Memory B cell (primary cell): ENCODE results near the gene ERBB3.

Experiments used
- ATAC-seq: fragments of 150-1000 bp; cut with Tn5 transposase; 2 replicates; pipeline ENCODE4 v1.10.0; 2021; ENCODE audit warnings: low read depth, mild to moderate bottlenecking, moderate library complexity
- DNase-seq, 2 donors: peaks; one replicate each; pipeline ENCODE4 v3.0.0; 2022; ENCODE audit warnings: low spot score in 2 of 2
- H3K27ac Mint-ChIP-seq: one replicate; pipeline ENCODE4 v1.8.0; 2022; ENCODE audit warnings: mild to moderate bottlenecking, moderate library complexity, mixed read lengths
- H3K27me3 Mint-ChIP-seq: one replicate; pipeline ENCODE4 v1.8.0; 2022; ENCODE audit warnings: mixed read lengths
- H3K36me3 Mint-ChIP-seq: one replicate; pipeline ENCODE4 v1.8.0; 2022; ENCODE audit warnings: mild to moderate bottlenecking, mixed read lengths
- H3K4me1 Mint-ChIP-seq: one replicate; pipeline ENCODE4 v1.8.0; 2022; ENCODE audit warnings: mixed read lengths
- H3K4me3 Mint-ChIP-seq: one replicate; pipeline ENCODE4 v1.8.0; 2022; ENCODE audit warnings: mild to moderate bottlenecking, moderate library complexity, mixed read lengths
- H3K9me3 Mint-ChIP-seq: one replicate; pipeline ENCODE4 v1.8.0; 2022; ENCODE audit warnings: mixed read lengths

Gene ERBB3

DNA sequence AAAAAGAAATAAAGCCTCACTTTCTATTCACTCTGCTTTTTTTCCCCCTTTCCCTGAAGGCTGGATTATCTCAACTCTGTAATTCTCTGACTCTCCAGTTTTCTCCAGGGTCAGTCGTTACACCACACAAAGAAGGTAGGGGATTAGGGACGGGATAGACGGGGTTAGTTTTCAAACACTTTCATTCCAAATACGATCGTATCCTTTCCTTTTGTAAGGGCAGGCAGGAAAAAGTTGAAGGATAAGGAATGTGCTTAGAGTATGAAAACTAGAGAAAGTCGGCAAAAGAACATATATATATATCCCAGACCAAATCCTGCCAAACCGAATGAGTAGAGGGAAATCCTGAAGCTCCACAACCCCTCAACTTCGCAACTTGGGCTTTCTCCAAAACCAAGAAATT, 47.5 kb downstream of the ERBB3 start:
- DNase-seq (no peak), ATAC-seq (no peak)
- Mint-ChIP-seq H3K27ac (peak overlapping the region; percentile 91), H3K4me1 (peaks cover 39% of the 10 kb centered on the region), H3K36me3 (peaks cover 21% of the 10 kb centered on the region), H3K9me3 (no peaks in the 10 kb centered on the region), H3K4me3 (peak overlapping the region; percentile 93), H3K27me3 (no peaks in the 10 kb centered on the region)

DNA sequence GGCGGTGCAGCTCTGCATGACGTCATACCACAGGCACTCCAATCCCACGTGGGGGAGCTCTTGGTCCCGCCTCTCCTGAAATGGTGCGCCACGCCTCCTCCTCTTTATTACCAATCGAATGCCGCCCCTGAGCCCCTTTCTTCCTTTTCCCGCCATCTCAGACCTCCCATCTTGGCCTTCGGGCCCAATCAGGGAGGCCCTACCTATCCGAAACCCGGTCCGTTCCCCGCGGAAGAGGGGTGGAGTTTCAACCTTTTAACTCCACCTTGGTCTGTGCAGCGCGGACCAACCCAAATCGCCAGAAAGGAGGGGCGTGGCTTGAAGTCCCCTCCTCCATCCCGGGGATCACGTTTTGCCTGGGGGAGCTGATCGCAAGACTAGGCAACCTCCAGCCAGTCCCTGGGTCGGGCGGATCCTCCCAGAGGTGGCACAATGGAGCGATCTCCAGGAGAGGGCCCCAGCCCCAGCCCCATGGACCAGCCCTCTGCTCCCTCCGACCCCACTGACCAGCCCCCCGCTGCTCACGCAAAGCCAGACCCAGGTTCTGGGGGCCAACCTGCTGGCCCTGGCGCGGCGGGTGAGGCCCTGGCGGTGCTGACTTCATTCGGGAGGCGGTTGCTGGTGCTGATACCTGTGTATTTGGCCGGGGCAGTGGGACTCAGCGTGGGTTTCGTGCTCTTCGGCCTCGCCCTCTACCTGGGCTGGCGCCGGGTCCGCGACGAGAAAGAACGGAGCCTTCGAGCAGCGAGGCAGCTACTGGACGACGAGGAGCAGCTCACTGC, 48.1 kb downstream of the ERBB3 start, which contains the start of gene ESYT1:
TSS of gene ESYT1 (plus strand) at position 380 of the 782 bp plus-strand sequence. CDS start at position 433, 53 bp downstream.
- H3K4me1 Mint-ChIP-seq, result peaks cover 41% of the 10 kb centered on the region
- no peaks in the 10 kb centered on the region for H3K9me3 Mint-ChIP-seq
- peaks cover 22% of the 10 kb centered on the region for H3K36me3 Mint-ChIP-seq
- DNase-seq (peak; percentile 89 to 95), ATAC-seq (peak; percentile 86)
- H3K27me3 Mint-ChIP-seq, result no peaks in the 10 kb centered on the region
- peak within 1 kb of the TSS; percentile 91 for H3K27ac Mint-ChIP-seq
- H3K4me3 Mint-ChIP-seq, result peak within 1 kb of the TSS; percentile 93

DNA sequence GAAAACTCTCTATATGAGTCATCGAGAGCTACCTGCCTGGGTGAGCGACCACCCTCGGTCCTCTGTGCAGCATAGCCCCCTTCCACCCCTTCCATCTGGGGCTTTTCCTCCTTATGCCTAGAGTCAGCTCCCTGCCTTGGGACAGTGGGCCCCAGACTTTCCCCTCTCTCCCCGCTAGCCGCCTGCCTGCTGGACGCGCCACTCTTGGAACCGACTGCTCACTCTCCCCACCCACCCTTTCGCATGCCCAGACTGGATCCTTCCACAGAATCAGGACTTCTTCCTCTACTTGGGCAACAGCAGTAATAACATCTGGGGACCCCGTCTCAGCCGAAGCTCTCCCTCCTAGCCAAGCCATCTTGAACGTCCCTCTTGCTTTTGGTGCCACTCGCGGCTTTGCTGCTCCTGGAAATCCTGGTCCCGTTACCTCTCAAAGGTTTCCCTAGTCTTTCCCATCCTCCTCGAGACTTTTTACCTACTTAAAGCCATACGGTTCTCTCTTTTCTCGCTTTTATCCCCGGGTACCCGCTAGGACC, 48.8 kb downstream of the ERBB3 start:
- no peaks in the 10 kb centered on the region for H3K27me3 Mint-ChIP-seq
- no peaks in the 10 kb centered on the region for H3K9me3 Mint-ChIP-seq
- DNase-seq (no peak), ATAC-seq (no peak)
- H3K4me1 Mint-ChIP-seq, result peaks cover 39% of the 10 kb centered on the region
- H3K27ac Mint-ChIP-seq, result peak overlapping the region; percentile 91
- H3K36me3 Mint-ChIP-seq, result peaks cover 26% of the 10 kb centered on the region
- peak overlapping the region; percentile 93 for H3K4me3 Mint-ChIP-seq

DNA sequence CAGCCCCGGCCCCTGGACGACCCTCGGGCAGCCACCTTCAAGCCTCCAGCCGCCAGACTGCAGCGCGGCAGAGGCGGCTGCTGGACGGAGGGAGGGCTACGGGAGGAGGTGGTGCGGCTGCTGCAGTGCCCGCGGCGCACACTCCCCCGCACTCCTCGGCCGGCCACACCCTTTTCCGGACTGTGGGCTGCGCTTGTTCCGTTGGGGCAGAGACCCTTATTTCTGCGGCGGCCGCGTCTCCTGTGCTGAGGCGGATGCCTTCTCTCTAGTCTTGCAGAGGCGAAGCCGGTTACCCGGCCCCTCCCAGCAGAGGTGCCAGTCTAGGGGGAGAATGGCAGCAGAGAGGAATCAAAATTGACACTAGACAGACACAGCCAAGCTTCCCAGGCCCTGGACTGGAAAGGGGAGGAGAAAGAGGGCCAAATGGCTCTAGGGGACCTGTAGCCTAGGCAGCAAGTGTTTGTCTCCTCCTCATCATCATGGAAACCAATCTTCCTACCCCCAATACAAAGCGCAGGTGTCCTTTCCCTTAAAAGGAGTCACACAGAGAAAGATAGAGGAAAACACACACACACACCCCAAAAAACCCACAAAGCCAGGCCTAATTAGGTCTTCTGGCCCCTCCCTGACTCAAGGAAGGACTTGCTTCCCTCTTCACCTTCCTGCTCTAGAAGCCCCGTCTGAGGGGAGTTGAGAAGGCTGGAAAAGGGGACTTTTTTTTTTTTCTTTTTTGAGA, 49.4 kb downstream of the ERBB3 start:
- Mint-ChIP-seq H3K27ac (peak overlapping the region; percentile 91), H3K9me3 (no peaks in the 10 kb centered on the region), H3K27me3 (no peaks in the 10 kb centered on the region), H3K4me1 (peaks cover 35% of the 10 kb centered on the region), H3K36me3 (peaks cover 28% of the 10 kb centered on the region), H3K4me3 (peak overlapping the region; percentile 93)
- DNase-seq, result peak; percentile 45 to 49
- ATAC-seq, result peak; percentile 9

DNA sequence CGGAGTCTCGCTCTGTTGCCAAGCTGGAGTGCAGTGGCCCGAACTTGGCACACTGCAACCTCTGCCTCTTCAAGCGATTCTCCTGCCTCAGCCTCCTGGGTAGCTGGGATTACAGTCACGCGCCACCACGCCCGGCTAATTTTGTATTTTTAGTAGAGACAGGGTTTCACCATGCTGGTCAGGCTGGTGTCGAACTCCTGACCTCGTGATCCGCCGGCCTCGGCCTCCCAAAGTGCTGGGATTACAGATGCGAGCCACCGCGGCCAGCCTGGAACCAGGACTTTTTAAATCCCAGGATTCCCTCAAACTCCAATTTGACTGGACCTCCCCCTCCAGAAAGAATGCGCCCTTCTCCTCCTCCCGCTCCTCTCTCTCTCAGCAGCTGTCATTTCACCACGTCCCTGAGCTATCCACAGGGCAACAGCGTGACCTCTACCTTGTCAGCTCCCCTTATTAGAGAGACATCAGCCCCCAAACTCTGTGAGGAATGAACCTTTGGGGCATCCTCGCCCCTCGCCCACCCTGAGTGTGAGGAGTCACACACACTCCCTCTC, 50.1 kb downstream of the ERBB3 start:
- H3K4me3 Mint-ChIP-seq, result peak overlapping the region; percentile 93
- no peaks in the 10 kb centered on the region for H3K9me3 Mint-ChIP-seq
- DNase-seq (no peak), ATAC-seq (no peak)
- peaks cover 35% of the 10 kb centered on the region for H3K4me1 Mint-ChIP-seq
- H3K27ac Mint-ChIP-seq, result peak overlapping the region; percentile 48
- H3K27me3 Mint-ChIP-seq, result no peaks in the 10 kb centered on the region
- peaks cover 28% of the 10 kb centered on the region for H3K36me3 Mint-ChIP-seq

DNA sequence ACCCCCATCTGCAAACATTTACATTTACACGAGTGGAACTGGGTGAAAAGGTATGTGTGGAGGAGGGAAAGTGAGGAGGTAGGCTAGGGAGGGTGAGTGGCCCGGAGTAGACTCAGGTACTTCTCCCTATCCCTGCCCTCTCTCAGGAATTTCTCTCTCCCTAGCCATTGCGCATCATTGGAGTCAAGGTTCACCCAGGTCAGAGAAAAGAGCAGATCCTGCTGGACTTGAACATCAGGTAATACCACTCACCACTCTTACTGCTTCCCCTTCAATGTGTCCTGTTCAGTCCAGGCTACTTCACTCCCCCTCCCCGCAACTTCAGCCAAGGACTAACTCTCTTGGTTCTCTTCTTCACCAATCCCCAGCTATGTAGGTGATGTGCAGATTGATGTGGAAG, 50.9 kb downstream of the ERBB3 start:
- Mint-ChIP-seq H3K36me3 (peaks cover 29% of the 10 kb centered on the region), H3K9me3 (no peaks in the 10 kb centered on the region), H3K4me3 (peak overlapping the region; percentile 46), H3K27me3 (no peaks in the 10 kb centered on the region), H3K27ac (peak overlapping the region; percentile 48), H3K4me1 (peaks cover 34% of the 10 kb centered on the region)
- ATAC-seq (no peak), DNase-seq (no peak)

DNA sequence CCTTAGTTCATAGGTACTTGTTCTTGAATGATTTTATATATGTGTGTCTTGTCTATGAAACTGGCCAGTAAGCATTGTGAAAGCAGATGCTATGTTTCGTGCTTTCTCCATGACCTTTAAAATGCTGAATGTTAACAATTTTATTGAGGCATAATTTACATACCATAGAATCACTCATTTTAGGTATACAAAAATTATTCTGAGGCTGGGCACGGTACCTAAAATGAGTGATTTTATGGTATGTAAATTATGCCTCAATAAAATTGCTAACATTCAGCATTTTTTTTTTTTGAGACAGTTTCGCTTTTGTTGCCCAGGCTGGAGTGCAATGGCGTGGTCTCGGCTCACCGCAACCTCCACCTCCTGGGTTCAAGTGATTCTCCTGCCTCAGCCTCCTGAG, 54.9 kb downstream of the ERBB3 start:
- Mint-ChIP-seq H3K9me3 (no peaks in the 10 kb centered on the region), H3K4me1 (peaks cover 14% of the 10 kb centered on the region), H3K36me3 (peaks cover 51% of the 10 kb centered on the region), H3K4me3 (no peak overlapping the region), H3K27me3 (no peaks in the 10 kb centered on the region), H3K27ac (no peak overlapping the region)
- ATAC-seq (no peak), DNase-seq (no peak)

DNA sequence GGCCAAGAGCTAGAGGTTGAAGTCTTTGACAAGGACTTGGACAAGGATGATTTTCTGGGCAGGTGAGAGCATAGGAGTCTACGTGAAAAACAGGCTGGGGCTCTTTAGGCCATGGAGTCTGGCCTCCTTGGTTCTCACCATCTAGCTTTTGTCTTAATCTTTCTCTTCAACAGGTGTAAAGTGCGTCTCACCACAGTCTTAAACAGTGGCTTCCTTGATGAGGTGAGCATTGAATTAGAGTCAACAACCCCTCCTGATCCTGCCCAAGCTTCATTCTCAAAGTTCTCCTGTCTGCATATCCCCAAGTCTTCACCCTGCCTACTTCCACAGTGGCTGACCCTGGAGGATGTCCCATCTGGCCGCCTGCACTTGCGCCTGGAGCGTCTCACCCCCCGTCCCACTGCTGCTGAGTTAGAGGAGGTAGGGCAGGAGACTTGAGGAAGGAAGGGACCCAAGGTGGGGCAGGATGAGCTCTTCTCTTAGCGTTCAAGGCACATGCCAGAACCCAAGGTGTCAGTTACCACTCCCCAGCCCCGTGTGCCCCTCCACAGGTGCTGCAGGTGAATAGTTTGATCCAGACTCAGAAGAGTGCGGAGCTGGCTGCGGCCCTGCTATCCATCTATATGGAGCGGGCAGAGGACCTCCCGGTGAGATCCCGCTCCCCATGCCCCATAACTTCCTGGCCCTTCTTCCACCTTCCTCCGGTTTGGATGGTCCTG, 58.0 kb downstream of the ERBB3 start:
- peaks cover 5% of the 10 kb centered on the region for H3K4me1 Mint-ChIP-seq

DNA sequence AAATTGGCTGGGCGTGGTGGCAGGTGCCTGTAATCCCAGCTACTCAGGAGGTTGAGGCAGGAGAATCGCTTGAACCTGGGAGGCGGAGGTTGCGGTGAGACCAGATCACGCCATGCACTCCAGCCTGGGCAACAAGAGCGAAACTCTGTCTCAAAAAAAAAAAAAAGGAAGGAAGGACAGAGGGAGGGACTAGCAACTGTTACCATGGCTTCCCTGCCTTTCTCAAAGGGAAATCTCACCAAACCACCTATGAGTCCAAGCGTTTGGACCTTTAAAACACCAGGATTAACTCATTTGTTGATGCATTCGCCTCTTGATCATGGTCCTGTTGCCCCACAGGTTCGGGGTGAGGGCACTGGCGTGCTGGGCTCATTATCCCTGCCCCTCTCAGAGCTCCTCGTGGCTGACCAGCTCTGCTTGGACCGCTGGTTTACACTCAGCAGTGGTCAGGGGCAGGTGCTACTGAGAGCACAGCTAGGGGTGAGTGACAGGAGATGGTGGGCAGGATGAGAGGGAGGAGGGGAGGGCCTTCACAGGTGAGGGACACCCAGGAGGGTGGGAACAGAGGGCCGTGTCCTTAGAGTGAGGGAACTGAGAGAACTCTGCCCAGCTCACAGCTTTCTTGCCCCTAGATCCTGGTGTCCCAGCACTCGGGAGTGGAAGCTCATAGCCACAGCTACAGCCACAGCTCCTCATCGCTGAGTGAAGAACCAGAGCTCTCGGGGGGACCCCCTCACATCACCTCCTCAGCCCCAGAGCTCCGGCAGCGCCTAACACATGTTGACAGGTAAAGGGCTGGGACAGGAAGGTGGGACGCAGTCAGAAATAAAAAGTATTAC, 62.2 kb downstream of the ERBB3 start:
- H3K9me3 Mint-ChIP-seq, result no peaks in the 10 kb centered on the region
- H3K36me3 Mint-ChIP-seq, result peaks cover 37% of the 10 kb centered on the region
- H3K27ac Mint-ChIP-seq, result no peak overlapping the region
- H3K4me3 Mint-ChIP-seq, result no peak overlapping the region
- ATAC-seq (no peak), DNase-seq (no peak)
- peaks cover 11% of the 10 kb centered on the region for H3K4me1 Mint-ChIP-seq
- no peaks in the 10 kb centered on the region for H3K27me3 Mint-ChIP-seq

More for the DNA sequence above, 58.0 kb downstream of the ERBB3 start:
- H3K4me3 Mint-ChIP-seq, result no peak overlapping the region
- peaks cover 43% of the 10 kb centered on the region for H3K36me3 Mint-ChIP-seq
- ATAC-seq (no peak), DNase-seq (no peak)
- no peaks in the 10 kb centered on the region for H3K27me3 Mint-ChIP-seq
- H3K9me3 Mint-ChIP-seq, result no peaks in the 10 kb centered on the region
- H3K27ac Mint-ChIP-seq, result no peak overlapping the region

DNA sequence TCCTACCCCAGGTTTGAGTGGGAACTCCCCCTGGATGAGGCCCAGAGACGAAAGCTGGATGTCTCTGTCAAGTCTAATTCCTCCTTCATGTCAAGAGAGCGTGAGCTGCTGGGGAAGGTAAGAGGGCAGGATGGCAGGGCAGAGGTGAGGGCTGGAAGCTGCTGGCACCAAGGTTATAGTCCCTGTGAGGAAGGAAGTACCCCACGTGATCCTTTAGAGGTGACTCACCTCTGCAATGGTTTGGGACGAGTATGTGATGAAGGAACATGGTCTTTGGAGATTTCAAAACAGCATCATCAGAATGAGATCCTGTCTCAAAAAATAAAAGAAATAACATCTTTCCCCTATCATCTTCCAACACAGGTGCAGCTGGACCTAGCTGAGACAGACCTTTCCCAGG, 63.3 kb downstream of the ERBB3 start:
- DNase-seq (no peak), ATAC-seq (no peak)
- Mint-ChIP-seq H3K27ac (peak overlapping the region; percentile 3), H3K4me1 (peaks cover 11% of the 10 kb centered on the region), H3K27me3 (no peaks in the 10 kb centered on the region), H3K4me3 (no peak overlapping the region), H3K9me3 (no peaks in the 10 kb centered on the region), H3K36me3 (peaks cover 32% of the 10 kb centered on the region)

DNA sequence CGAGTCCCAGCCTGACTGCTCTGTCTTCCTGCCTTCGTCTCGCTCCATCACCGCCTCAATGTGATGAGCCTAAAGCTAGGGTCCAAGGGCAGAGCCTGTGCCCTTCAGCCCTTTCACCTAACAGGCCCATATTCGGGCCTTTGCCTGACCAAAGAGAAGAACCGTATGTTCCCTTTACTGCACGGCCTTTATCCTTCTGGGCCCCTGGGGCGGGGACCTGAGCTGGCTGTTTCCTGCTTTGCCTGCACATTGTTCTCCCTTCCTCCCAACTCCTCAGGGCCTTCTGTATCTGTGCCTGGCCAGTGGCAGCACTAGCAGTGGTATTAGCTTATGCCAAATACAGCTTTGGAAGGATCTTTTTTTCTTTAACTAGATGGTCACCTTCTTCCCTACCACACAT, 63.9 kb downstream of the ERBB3 start:
- no peaks in the 10 kb centered on the region for H3K9me3 Mint-ChIP-seq
- ATAC-seq, result no peak
- peaks cover 25% of the 10 kb centered on the region for H3K36me3 Mint-ChIP-seq
- no peak for DNase-seq
- peaks cover 11% of the 10 kb centered on the region for H3K4me1 Mint-ChIP-seq
- no peak overlapping the region for H3K4me3 Mint-ChIP-seq
- no peaks in the 10 kb centered on the region for H3K27me3 Mint-ChIP-seq
- H3K27ac Mint-ChIP-seq, result no peak overlapping the region

DNA sequence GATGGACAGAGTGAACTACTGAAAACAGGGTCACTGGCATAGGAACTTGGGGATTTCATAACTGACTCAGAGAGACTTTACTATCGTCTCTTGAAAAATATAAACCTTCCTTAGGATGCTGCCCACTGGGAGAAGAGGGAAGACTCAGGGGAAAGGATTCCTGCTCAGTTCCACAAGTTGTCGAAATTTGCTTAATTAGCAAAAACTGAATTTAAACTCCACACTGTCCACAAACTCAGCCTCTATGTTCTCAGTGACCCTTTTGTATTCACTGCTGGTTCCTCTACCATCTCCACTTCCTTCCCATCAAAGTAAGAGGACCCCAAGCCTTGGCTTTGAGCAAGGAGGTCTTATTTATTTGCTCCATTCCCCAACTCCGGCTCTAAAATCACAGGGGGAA, 65.3 kb downstream of the ERBB3 start:
- peaks cover 22% of the 10 kb centered on the region for H3K36me3 Mint-ChIP-seq
- no peak overlapping the region for H3K4me3 Mint-ChIP-seq

More for the DNA sequence above, 65.3 kb downstream of the ERBB3 start:
- Mint-ChIP-seq H3K27ac (no peak overlapping the region), H3K4me1 (peaks cover 11% of the 10 kb centered on the region), H3K9me3 (no peaks in the 10 kb centered on the region), H3K27me3 (no peaks in the 10 kb centered on the region)
- DNase-seq, result no peak
- no peak for ATAC-seq
